ENCODE results near the gene SMCO3. TPM values are rescaled to one million over a fixed set of nuclear protein-coding genes. Genes with fewer than 3 reads are reported as not detected.
A peak's percentile ranks its signal among the peaks of the same experiment; 100 is the strongest.

SMCO3 gene
- total RNA-seq, 2 donors from 2014 or later: not detected

DNA sequence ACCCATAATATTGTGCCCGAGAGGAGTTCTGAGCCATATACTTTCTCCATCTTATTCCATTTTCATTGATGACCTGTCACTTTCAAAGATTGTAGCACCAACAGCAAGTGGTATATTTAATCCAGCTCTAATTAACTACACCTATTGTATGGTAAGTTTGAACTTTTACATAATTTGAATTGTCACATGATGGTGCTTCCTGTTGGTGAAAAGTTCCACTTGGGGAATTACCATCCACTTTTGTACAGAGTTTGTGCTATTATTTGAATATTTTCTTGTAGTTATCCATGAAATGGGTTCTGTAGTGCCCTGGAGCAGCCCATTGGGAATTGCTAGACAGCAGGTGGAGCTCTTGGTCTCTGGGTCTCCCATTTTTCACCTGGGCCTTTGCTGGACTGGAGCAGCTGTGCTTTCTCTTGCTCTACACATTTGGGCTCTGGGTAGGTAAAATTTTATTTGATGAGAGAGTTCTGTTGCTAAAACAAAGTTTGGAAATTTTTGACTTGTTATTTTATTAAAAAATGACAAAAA lies 3.0 kb downstream of the SMCO3 start:
- Mint-ChIP-seq H3K4me1 (ENCODE audit: low read depth in 2 of 2) (no peaks in the 10 kb centered on the region), H3K27ac (no peak overlapping the region), H3K36me3 (no peaks in the 10 kb centered on the region), H3K9me3 (no peaks in the 10 kb centered on the region), H3K4me3 (no peak overlapping the region), H3K27me3 (peaks cover 7% of the 10 kb centered on the region in 2 donors)
- no peak for ATAC-seq
- no peak for DNase-seq (ENCODE audit: low spot score)

DNA sequence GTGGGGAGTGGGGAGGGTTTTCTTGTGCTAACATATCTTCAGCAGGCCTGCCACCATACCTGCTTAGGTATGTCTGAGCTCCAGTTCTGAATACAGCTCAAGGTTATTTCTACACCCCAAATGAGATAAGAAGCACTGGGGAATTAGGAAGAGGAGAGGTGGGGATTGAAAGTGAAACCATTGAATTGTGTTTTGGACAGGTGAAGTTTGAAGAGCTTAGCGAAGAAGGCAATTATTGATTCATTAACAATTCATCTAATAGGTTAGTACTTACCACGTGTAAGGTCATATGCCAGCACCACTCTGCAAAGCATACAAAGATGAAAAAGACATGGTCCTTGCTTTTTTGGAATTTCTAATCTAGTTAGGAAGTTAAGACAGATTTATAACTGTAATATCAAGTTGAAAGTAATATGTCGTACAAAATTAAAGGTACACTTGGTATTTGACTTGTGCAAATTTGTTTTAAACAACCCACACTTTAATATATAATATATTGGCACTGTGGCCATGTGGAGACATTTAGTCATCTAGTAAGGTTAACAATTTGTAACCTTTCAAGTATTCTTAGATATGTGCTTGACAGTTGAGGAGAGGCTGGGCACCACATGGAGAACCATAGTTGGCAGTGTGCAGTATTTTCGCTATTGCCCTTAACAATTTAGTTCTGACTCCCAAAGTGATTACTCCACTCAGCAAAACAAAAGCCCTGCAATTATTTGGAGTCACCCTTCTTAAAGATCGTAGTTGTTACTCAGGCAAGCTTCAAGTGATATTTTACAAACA lies 3.6 kb downstream of the SMCO3 start:
- no peak for DNase-seq (ENCODE audit: low spot score)
- no peak overlapping the region for H3K27ac Mint-ChIP-seq
- ATAC-seq: no peak
- no peak overlapping the region for H3K4me3 Mint-ChIP-seq
- no peaks in the 10 kb centered on the region for H3K36me3 Mint-ChIP-seq
- peaks cover 7% of the 10 kb centered on the region in 2 donors for H3K27me3 Mint-ChIP-seq
- H3K4me1 Mint-ChIP-seq (ENCODE audit: low read depth in 2 of 2): no peaks in the 10 kb centered on the region
- no peaks in the 10 kb centered on the region for H3K9me3 Mint-ChIP-seq

DNA sequence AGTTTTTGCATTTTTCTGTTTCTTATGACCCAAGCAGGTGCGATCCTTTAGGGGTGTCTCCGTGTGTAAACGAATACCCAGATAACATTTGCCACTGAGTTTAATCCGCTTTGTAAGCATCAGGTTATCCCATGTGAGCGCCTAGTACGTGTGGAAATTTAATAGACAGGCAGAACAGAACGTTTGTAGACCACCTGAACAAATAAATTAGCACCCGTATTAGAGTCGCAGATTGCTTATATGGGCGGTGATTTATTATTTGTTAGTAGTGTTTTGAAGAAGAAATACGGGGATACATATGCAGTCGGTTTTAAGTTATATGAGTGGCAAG lies 10.2 kb downstream of the SMCO3 start:
- peaks cover 0 to 8% of the 10 kb centered on the region in 2 donors for H3K4me1 Mint-ChIP-seq (ENCODE audit: low read depth in 2 of 2)
- H3K27ac Mint-ChIP-seq: no peak overlapping the region
- H3K4me3 Mint-ChIP-seq: no peak overlapping the region
- no peaks in the 10 kb centered on the region for H3K27me3 Mint-ChIP-seq
- peaks cover 16% of the 10 kb centered on the region for H3K36me3 Mint-ChIP-seq
- H3K9me3 Mint-ChIP-seq: no peaks in the 10 kb centered on the region
- ATAC-seq (peak in 1 of 2 donors; percentile 1), DNase-seq (ENCODE audit: low spot score) (no peak)

DNA sequence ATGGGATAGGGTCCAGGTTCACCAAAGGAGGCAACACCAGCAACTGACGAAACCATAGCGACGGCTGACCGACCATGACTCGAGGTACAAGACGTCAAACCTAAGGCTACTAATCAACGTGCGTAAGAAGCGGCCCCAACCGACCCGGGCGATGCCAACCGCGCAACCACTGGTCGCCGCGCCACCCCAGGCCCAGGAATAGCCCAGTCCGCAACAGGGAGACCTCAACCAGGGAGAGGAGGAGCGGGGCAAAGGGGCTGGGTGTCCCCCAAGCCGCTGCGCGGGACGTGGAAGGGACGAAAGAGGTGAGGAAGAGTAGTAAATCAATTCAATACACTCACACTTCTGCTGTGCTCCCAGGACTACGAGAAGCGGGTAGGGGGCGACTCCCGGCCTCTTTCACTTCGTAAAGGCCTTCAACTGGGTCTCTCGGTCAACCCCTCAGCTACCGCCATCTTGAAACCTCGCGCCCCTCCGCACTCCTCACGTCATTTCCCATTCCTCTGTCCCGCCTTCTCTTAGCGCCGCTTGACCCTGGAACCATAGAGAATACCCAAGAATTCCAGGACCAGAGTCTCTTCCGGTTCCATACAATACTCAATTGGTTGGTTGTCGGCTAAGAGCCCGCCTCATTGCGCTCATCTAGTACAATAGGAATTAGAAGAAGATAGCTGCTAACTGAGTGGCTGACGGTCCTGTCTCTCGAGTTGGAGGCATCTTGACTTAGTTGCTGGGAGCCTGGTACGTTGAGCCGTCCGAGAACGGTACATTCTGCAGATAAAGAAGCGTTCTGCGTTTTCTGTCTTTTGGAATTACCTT lies 10.8 kb downstream of the SMCO3 start, which contains the start of the genes C12orf60 and WBP11:
Gene C12orf60, plus strand, starts transcription at position 660 of the 819 bp plus-strand sequence. CDS start 19,266 bp downstream, outside the sequence.
Gene WBP11, minus strand, starts transcription at position 468 of the 819 bp plus-strand sequence. CDS start 2,095 bp downstream, outside the sequence.
- ATAC-seq: peak; percentile 99 to 100
- H3K27me3 Mint-ChIP-seq: no peaks in the 10 kb centered on the region
- no peak within 1 kb of the TSS for H3K27ac Mint-ChIP-seq
- DNase-seq (ENCODE audit: low spot score): peak; percentile 91
- H3K4me3 Mint-ChIP-seq: no peak within 1 kb of the TSS
- H3K36me3 Mint-ChIP-seq: peaks cover 16% of the 10 kb centered on the region
- H3K4me1 Mint-ChIP-seq (ENCODE audit: low read depth in 2 of 2): peaks cover 0 to 8% of the 10 kb centered on the region in 2 donors
- H3K9me3 Mint-ChIP-seq: no peaks in the 10 kb centered on the region

DNA sequence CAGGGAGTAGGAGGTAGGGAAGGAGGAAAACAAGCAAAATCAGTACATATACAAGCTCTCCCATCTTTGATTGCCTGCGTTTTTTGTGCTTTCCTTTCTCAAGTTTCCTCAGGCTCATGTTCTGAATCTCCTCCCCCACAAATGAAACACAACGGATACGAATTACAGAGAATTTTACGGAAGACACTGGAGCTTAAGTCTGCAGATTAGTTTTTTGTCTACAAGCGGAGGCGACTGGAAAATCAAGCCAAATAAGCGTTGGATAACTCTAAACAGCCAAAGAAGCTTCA lies 11.3 kb downstream of the SMCO3 start:
- H3K4me3 Mint-ChIP-seq: no peak overlapping the region
- no peak overlapping the region for H3K27ac Mint-ChIP-seq
- no peaks in the 10 kb centered on the region for H3K9me3 Mint-ChIP-seq

DNA sequence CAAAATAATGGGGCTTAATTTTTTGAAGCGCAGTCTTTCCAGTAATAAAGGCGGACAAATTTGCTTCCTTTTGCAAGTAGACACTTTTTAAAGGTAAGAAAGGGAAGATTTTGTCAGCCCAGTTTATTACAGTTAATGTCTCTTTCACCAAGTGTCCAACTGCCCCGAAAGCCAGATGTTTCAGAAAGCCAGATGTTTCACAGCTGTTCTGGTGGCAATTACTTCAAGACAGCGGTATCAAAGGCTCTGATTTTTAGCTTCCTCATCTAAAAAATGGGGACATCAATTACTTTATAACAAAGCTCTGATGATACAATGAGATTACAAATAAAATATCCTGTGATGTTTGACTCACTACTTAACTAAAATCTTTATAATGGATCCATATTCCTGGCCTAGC lies 11.7 kb downstream of the SMCO3 start:
- no peak for ATAC-seq
- no peaks in the 10 kb centered on the region for H3K27me3 Mint-ChIP-seq
- peaks cover 22% of the 10 kb centered on the region for H3K36me3 Mint-ChIP-seq
- peaks cover 0 to 8% of the 10 kb centered on the region in 2 donors for H3K4me1 Mint-ChIP-seq (ENCODE audit: low read depth in 2 of 2)
- no peaks in the 10 kb centered on the region for H3K9me3 Mint-ChIP-seq
- no peak for DNase-seq (ENCODE audit: low spot score)
- H3K4me3 Mint-ChIP-seq: no peak overlapping the region
- no peak overlapping the region for H3K27ac Mint-ChIP-seq

More for the DNA sequence above, 11.3 kb downstream of the SMCO3 start:
- peaks cover 0 to 8% of the 10 kb centered on the region in 2 donors for H3K4me1 Mint-ChIP-seq (ENCODE audit: low read depth in 2 of 2)
- H3K36me3 Mint-ChIP-seq: peaks cover 18% of the 10 kb centered on the region
- no peaks in the 10 kb centered on the region for H3K27me3 Mint-ChIP-seq
- DNase-seq (ENCODE audit: low spot score): no peak
- ATAC-seq: no peak

DNA sequence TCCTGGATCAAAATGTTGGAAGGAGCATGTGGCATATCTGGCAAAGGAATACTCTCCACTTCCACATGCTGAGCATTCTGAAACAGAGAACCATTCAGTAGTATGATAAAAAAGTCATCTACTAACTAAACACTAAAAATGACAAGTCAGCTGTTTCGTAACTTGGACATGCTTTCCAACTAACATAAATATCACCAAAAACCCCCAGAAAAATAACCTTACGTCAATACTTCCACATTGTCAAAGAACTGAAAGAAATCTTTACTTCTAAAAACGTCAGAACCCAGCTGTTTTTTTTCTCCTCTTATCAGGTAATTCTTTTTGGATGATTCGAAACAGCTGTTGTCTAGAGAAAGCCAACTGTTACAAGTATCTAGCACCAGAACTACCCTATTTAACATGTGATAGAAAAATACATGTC lies 18.9 kb downstream of the SMCO3 start:
- Mint-ChIP-seq H3K4me1 (ENCODE audit: low read depth in 2 of 2) (peaks cover 0 to 8% of the 10 kb centered on the region in 2 donors), H3K27me3 (no peaks in the 10 kb centered on the region), H3K4me3 (no peak overlapping the region), H3K36me3 (peaks cover 54% of the 10 kb centered on the region), H3K9me3 (no peaks in the 10 kb centered on the region), H3K27ac (no peak overlapping the region)
- no peak for ATAC-seq
- no peak for DNase-seq (ENCODE audit: low spot score)

DNA sequence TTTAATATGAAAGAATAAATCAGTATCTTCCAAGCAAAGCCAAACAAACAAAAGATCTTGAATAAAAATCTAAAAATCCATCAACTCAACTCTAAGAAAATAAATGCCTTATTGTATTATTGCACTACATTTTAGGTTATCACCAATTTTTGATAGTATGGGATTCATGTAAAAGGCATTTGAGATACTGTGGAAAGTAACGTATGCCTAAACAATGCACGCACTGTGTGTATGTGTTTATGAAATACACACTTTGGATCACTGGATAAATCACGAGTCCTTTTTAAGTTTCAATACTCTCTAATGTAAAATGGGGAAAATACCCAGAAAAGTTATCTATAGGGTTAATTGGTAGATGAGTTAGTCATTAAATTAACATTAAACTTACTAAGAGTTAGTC lies 28.4 kb downstream of the SMCO3 start:
- DNase-seq (ENCODE audit: low spot score) (no peak), ATAC-seq (no peak)
- Mint-ChIP-seq H3K27ac (no peak overlapping the region), H3K4me1 (ENCODE audit: low read depth in 2 of 2) (peaks cover 0 to 4% of the 10 kb centered on the region in 2 donors), H3K9me3 (no peaks in the 10 kb centered on the region), H3K27me3 (no peaks in the 10 kb centered on the region), H3K4me3 (no peak overlapping the region), H3K36me3 (peaks cover 33% of the 10 kb centered on the region)

DNA sequence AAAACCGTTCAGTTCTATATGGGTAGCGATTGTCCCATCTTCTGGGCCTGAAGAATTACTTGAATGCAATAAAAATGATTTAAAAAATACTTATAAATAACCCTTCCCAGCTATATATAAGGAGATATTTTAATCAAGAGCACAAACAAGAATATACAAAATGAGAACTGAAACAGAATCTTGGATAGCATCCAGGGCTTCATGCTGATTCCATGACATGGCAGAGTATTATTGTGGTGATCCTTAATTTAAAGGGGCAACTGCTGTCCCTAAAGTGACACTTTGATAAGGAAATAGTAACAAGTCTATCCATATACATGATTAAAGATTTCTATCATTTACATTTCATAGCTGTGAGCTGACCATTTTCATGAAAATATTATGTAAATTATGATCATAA lies 29.5 kb downstream of the SMCO3 start:
- DNase-seq (ENCODE audit: low spot score) (no peak), ATAC-seq (no peak)
- Mint-ChIP-seq H3K36me3 (peaks cover 22% of the 10 kb centered on the region), H3K27ac (no peak overlapping the region), H3K27me3 (peaks cover 0 to 1% of the 10 kb centered on the region in 2 donors), H3K4me3 (no peak overlapping the region), H3K4me1 (ENCODE audit: low read depth in 2 of 2) (peaks cover 0 to 6% of the 10 kb centered on the region in 2 donors), H3K9me3 (no peaks in the 10 kb centered on the region)

DNA sequence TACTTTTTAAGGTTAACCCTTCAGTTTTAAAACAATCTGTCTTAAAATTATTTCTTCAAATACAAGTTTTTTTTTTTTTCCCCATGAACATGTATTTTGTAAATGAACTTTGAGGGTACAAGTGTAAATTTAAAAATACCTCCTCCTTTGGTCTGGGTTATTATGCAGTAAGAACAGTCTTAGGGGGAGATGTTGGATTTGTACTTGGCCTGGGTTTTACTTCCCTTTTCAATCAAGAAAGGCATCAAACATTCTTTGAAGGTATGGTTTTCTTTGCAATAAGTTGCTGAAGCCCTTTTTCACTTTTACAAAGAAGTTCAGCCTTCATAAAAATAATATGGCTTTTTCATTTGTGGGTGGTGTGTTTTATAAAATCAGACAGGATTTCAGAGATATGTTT lies 31.2 kb downstream of the SMCO3 start:
- ATAC-seq (no peak), DNase-seq (ENCODE audit: low spot score) (no peak)
- Mint-ChIP-seq H3K27ac (no peak overlapping the region), H3K9me3 (no peaks in the 10 kb centered on the region), H3K4me1 (ENCODE audit: low read depth in 2 of 2) (peaks cover 0 to 6% of the 10 kb centered on the region in 2 donors), H3K36me3 (peaks cover 12% of the 10 kb centered on the region), H3K4me3 (no peak overlapping the region), H3K27me3 (peaks cover 0 to 2% of the 10 kb centered on the region in 2 donors)

DNA sequence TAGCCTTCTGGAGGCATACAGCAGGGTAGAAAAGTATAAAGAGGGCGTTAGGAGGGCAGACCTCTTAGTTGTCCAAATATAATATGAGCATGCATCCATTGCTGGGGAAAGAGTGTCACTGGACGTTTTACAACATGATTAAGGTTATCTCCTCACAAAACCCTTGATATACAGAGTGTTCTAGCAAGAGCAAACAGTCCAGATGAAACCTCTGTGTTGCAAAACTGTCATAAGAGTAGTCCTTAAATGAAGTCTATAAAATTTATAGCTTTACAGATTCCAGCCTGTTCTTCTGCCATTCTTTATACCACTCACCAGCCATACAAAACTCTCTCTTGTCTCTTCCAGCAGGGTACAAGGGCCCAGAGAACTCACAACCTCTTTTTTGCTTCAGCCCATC lies 32.4 kb downstream of the SMCO3 start:
- Mint-ChIP-seq H3K36me3 (peaks cover under 1% of the 10 kb centered on the region), H3K4me1 (ENCODE audit: low read depth in 2 of 2) (peaks cover 0 to 6% of the 10 kb centered on the region in 2 donors), H3K27ac (no peak overlapping the region), H3K4me3 (no peak overlapping the region), H3K9me3 (no peaks in the 10 kb centered on the region), H3K27me3 (peaks cover 0 to 2% of the 10 kb centered on the region in 2 donors)
- ATAC-seq (no peak), DNase-seq (ENCODE audit: low spot score) (no peak)

DNA sequence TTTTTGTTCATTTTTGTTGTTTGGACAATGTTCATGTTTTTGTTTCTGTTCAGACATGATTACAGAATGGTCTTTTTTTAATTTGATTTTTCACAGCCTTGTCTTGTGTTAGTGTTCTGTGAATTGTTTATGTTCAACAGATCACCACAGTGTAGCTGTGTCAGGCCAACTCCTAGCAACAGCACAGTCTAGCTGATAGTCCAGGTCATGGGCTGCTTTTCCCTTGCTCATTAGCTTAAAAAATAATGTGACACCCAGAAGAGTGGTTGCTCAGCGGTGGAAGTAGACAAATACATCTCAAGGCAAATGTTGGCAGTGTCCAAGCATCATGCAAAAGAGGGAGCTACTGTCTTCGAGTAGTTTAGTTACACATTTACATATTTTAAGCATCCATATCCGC lies 33.1 kb downstream of the SMCO3 start:
- no peak for ATAC-seq
- H3K4me1 Mint-ChIP-seq (ENCODE audit: low read depth in 2 of 2): peaks cover 6 to 11% of the 10 kb centered on the region in 2 donors

DNA sequence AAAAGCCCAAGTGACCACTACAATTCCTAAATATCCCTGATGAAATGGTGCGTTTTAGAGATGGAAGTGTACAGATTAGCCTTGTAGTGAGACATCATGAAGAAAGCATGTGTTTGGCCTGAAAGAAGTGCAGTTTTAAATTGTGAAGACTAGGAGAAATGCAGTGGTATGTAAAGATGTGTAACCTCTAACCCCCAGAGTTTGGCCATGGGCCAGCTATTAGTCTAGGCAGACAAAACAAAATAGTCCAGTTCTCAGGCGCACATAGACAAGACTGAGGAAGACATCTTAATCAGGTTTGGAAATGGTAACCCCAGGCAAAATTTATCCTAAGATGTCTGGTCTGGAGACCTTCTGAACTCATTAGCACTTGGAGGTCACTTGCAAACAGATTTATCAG lies 34.1 kb downstream of the SMCO3 start:
- H3K9me3 Mint-ChIP-seq: no peaks in the 10 kb centered on the region
- peak overlapping the region in 1 of 2 donors; percentile 3 for H3K27ac Mint-ChIP-seq
- DNase-seq (ENCODE audit: low spot score) (no peak), ATAC-seq (no peak)
- H3K27me3 Mint-ChIP-seq: peaks cover 0 to 2% of the 10 kb centered on the region in 2 donors
- peaks cover 15 to 21% of the 10 kb centered on the region in 2 donors for H3K4me1 Mint-ChIP-seq (ENCODE audit: low read depth in 2 of 2)
- H3K36me3 Mint-ChIP-seq: no peaks in the 10 kb centered on the region
- H3K4me3 Mint-ChIP-seq: no peak overlapping the region

More for the DNA sequence above, 33.1 kb downstream of the SMCO3 start:
- Mint-ChIP-seq H3K36me3 (no peaks in the 10 kb centered on the region), H3K4me3 (no peak overlapping the region), H3K9me3 (no peaks in the 10 kb centered on the region), H3K27me3 (peaks cover 0 to 2% of the 10 kb centered on the region in 2 donors), H3K27ac (no peak overlapping the region)
- DNase-seq (ENCODE audit: low spot score): no peak

DNA sequence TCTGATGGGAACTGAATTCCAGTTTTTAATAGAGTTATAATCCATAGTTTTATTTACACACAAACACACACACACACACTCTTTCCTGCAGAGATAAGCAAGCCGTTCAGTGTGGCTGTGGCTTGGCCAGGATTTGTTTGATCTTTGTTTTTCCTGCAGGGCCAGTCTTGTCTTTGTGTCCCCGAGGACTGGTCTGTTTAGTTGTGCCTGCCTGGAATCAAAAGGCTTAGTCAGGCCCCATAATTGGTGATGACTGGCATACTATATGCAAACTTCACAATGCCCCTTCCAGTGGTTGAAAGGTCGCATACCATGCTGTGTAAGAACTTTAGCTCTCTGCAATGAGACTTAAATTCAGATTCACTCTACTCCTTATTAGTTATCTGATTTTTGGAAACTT lies 36.7 kb downstream of the SMCO3 start:
- peaks cover 0 to 2% of the 10 kb centered on the region in 2 donors for H3K27me3 Mint-ChIP-seq
- DNase-seq (ENCODE audit: low spot score) (no peak), ATAC-seq (no peak)
- no peaks in the 10 kb centered on the region for H3K9me3 Mint-ChIP-seq
- peak overlapping the region in 1 of 2 donors; percentile 24 for H3K27ac Mint-ChIP-seq
- no peak overlapping the region for H3K4me3 Mint-ChIP-seq
- no peaks in the 10 kb centered on the region for H3K36me3 Mint-ChIP-seq
- peaks cover 29 to 37% of the 10 kb centered on the region in 2 donors for H3K4me1 Mint-ChIP-seq (ENCODE audit: low read depth in 2 of 2)

All from natural killer cell treated with Interleukin-12 subunit alpha and Interleukin-12 subunit beta and Interleukin-15 and Interleukin-18, amount 100 ng/mL, for 72 hours (primary cell).